HG02970 (cell line): ENCODE data around the gene NRG2.

ENCODE experiments used
- ATAC-seq: cut with Tn5 transposase; IDR thresholded peaks from one replicate; pipeline ENCODE4 v1.9.1; 2021; ENCODE audit warnings: mild to moderate bottlenecking, moderate library complexity, moderate number of reproducible peaks; ENCODE audit not compliant: unreplicated experiment, low FRiP score

Gene NRG2

GRCh38 chr5:139911425-139912120 is 131.5 kb downstream of the NRG2 start:
- no peak for ATAC-seq

DNA sequence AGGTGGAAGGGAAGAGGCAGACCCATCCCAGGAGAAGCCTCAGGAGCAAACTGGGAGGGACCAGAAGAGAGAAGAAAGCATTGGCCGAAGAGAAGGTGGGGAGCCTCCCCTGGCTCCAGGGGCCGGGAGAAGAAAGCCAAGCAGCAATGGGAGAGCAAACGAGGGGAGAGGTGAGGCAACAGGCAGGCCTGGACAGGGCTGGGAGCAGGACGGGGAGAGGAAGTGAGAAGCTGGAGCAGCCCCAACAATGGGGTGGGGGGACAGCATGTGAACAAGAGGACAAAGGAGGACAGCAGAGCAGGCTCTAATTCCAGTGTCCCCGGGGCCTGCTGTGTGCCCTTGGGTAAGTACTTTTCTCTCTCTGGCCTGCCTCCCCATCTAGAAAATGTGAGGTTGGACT is 132.2 kb downstream of the NRG2 start:
- no peak for ATAC-seq

DNA sequence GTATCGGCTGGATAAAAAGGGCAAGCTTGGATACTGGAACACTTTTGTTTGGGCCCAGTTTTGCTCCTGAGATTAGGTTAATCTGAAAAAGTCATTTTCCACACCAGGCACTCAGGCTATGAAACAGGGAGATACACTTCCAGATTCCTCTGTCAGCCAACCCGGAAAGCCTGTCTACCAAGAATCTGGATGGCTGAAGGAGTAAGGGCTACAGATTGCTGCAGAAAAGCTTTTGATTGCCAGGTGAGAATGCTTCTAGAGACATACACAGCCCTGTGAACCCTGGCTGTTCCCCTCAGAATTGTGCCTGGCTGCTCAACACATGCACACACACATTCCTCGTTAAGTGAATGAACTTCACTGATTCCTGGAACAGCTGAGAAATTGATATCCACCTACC is 133.1 kb downstream of the NRG2 start:
- no peak for ATAC-seq

DNA sequence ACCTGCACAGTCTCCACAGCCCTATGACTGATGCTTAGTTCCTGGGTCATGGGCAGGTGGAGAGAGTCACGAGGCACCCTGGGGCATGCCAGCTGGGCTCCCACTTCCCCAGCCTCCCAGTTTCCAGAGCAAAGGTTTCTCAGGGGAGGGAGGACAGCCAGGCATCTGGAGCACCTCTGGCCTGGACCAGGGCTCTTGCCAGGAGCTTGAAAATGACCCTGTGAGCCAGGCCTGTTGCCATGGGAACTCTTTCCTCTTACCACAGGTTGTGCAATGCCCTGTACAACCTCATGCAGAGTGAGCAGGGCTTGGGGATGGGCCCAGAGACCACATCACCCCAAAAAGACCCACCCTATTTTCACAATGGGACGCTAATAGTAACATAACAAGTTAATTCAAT is 134.3 kb downstream of the NRG2 start:
- no peak for ATAC-seq

GRCh38 chr5:139906661-139907060 is 136.4 kb downstream of the NRG2 start:
- ATAC-seq: no peak

GRCh38 chr5:139904816-139905661 is 138.1 kb downstream of the NRG2 start:
- no peak for ATAC-seq

GRCh38 chr5:139904566-139904815 is 138.6 kb downstream of the NRG2 start:
- no peak for ATAC-seq

DNA sequence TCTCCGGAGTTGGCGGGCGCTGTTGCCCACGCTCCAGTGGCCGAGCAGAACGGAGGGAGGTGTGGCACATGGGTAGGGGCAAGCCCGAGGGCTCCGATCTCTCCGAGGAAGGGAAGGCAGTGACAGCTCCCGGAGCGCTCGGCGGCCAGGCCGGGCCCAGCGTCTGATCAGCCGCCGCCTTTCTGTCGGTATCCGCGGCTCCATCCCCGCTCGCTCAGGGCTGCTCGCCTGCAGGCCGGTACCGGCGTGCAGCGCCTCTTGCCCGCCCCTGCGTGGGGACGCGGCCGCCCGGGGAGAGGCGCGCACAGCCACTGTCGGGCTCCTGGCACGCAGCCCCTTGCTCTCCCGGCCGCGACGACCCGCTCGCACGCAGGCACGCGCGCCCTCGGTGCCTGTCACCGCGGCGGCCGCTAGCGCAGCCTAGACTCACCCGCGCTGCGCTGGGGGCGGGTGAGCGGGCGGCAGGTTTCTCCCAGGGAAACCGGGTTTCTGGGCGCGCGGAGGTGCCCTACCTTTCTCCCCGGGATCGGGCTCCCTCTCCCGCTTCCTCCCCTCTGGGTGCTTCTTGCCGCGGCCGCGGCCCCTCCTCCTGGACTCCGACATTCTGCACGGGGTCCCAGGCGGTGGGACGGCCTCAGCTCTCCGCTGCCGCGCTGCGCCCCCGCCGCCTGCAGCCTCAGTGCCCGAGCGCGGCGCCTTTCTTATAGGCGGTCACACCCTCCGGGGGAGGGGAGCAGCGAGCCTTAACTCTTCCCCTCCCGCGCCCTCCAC is 139.1 kb downstream of the NRG2 start:
- no peak for ATAC-seq

GRCh38 chr5:139903450-139903794 is 139.7 kb downstream of the NRG2 start:
- ATAC-seq: no peak

- ATAC-seq: no peak
Observed at GRCh38 chr5:139901986-139902385, 141.1 kb downstream of the NRG2 start.

GRCh38 chr5:139901251-139901575 is 141.9 kb downstream of the NRG2 start:
- ATAC-seq: no peak

DNA sequence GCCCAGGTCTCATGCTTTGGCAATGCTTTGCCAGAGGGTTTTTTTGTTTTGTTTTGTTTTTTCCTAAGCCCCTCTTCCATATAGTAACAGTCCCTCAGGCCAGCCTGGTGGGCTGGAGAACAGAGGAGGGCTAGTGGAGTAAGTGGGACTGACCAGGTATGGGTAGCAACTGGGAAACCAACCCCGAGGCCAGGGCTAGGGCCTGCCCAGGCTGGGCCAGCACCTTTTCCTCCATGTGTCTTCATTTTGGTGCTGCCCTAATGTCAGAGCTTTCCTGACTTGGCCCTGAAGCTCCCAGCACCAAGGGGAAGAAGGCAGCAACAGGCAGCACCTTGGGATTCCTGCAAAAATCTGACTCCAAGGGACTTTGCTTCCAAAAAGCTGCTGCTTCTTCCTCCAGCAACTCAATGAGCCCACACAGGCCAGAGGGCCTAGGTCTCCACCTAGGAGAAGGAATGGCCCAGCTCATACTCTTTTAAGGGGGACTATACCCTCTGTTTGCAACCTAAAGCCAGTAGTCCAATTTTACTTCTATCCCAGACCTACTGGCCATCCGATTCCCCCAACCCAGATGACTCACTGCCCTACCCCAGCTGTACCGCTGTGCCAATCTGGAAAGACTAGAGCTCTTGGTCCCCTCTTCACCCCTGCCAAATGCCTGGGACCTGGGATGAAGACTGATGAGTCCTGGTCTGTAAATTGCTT is 142.4 kb downstream of the NRG2 start:
- no peak for ATAC-seq

DNA sequence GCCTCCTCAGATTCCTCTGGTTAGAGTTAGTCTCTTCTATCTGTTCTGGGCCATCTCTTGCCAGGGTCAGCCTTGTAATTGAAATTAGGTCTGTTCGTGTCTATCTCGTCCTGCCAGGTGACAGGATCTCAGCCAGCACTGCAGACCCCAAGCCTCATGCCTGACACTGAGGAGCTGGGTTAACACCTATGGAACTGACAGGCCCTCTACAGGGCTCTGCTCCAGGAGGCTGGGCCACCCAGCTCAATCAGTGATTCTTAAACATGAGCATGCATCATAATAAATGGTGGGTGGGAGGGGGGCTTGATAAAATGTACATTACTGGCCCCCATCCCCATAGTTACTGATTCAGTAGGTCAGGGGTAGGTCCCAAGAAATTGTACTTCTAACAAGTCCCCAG is 144.1 kb downstream of the NRG2 start:
- no peak for ATAC-seq

DNA sequence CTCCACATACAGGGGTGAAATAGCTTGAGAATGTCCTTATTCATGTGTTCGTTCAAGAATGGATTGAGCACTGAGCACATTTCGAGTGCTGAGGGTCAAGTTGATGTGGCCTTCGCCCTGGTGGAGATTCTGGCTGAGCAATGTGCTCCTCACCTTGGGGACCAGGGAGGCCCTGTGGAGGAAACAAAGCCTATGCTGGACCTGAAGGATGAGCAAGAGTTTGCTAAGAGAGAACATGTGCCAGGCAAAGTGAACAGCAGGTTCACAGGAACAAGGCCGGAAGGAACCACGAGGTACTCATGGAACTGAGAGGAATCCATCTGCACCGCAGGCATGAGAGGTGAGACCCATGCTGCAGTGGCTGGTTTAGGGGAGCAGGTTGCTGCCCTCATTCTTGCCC is 145.1 kb downstream of the NRG2 start:
- ATAC-seq: no peak

GRCh38 chr5:139897342-139897741 is 145.8 kb downstream of the NRG2 start:
- no peak for ATAC-seq

DNA sequence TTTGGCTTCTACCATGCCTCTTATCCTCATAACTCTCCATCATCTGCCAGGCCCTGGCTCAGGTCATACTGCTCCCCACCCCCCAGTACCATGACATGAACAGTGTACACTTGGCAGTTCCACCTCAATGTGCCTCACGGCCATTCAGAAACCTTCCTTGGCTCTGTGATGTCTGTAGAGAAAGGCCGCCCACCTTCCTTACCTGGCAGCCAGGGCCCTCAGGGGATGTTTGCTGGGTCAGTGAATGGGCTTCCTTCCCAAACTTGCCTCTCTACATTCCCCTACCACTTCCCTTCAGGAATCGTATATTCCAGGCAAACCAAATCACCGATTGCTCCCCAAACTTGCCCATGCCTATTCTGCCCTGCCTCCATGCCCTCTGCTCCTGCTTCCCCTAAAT is 146.4 kb downstream of the NRG2 start:
- no peak for ATAC-seq

GRCh38 chr5:139895647-139896046 is 147.5 kb downstream of the NRG2 start:
- ATAC-seq: no peak

- ATAC-seq: no peak
Observed at GRCh38 chr5:139895046-139895445, 148.1 kb downstream of the NRG2 start.

DNA sequence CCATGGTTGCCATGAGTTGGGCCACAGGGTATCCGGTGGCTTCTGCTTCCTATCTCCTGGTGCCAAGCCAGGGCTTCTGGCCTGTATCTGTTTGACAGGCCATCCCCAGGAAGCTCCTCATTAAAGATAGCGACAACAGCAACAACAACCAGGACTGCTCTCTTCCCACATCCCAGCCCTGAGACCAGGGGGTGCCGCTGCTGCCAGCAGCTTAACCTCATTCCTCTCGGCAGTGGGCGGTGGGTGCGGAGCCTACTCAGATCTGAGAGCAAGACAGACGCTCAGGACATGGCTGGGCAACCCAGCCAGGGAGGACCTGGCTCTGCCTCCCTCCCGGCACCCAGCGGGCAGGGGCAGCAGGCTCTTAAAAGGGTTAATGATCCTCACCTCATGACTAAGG is 149.2 kb downstream of the NRG2 start:
- no peak for ATAC-seq

- no peak for ATAC-seq
Observed at GRCh38 chr5:139889410-139889809, 153.7 kb downstream of the NRG2 start.

- no peak for ATAC-seq
Observed at GRCh38 chr5:139888370-139888769, 154.7 kb downstream of the NRG2 start.
